ENCODE measurements around the gene SH3D19.
"Not testable (repeated sequence)": the region's sequence is repeated elsewhere in the genome, so short reads cannot be mapped to it uniquely, and the experiment has no call there.

The SH3D19 gene

GRCh38 chr4:151092488-151092887 is 232.9 kb downstream of the SH3D19 start:
- no peak for DNase-seq

- DNase-seq, result no peak
Measured at GRCh38 chr4:151091047-151091446, 234.4 kb downstream of the SH3D19 start.

- no peak for DNase-seq
Measured at GRCh38 chr4:151087467-151087866, 237.9 kb downstream of the SH3D19 start.

- not testable (repeated sequence) for DNase-seq
Measured at GRCh38 chr4:151077978-151078377, 247.4 kb downstream of the SH3D19 start.

- DNase-seq, result no peak
Measured at GRCh38 chr4:151074416-151074916, 250.9 kb downstream of the SH3D19 start.
